HCT116 (cell line): Measurements from ENCODE around the gene ELFN2. TPM values are rescaled to one million over a fixed set of nuclear protein-coding genes. Genes with fewer than 3 reads are reported as not detected.

Experiments used
- ATAC-seq: fragments of 200-7000 bp; cut with Tn5 transposase; 2 replicates; pipeline ENCODE4 v1.9.1; 2020; ENCODE audit warnings: mild to moderate bottlenecking, moderate library complexity
- BruUV-seq: library from RNA; stranded (reverse); fragments of 400-500 nt; replicated peaks from 2 replicates; lab custom pipeline; 2021; lab: Mats Ljungman, UMichigan
- CTCF ChIA-PET: fragments of 300-600 bp; sonication (Branson Sonifier 250); formaldehyde crosslinking; loops from one replicate; lab custom pipeline; 2021; ENCODE audit warnings: antibody characterized with exemption; lab: Charles Lee
- POLR2A ChIA-PET: fragments of 300-600, 350-600 bp; sonication (Branson Sonifier 250); formaldehyde crosslinking; loops from one replicate; lab custom pipeline; 2021; ENCODE audit warnings: antibody characterized with exemption; lab: Charles Lee
- RAD21 ChIA-PET, 2 experiments: fragments of 300-600 bp; sonication (Branson Sonifier 250); formaldehyde crosslinking; loops; one replicate each; lab custom pipeline; 2023; ENCODE audit warnings: low total read pairs in 2 of 2; ENCODE audit not compliant: uncharacterized antibody in 2 of 2, unreplicated experiment in 2 of 2, low non-redundant PET in 1 of 2; lab: Charles Lee
- DNase-seq: peaks from one replicate; pipeline ENCODE4 v3.0.0-alpha.2; 2010; ENCODE audit warnings: low read depth, low spot score
- H2AFZ ChIP-seq: fragments of 200-600 bp; shearing (Covaris generic), sonication (generic); 2 replicates; pipeline ENCODE4 v1.6.1; 2017; ENCODE audit warnings: low read depth, mixed run types, mixed read lengths, antibody characterized with exemption, low read length; ENCODE audit not compliant: poor library complexity, severe bottlenecking
- H3K27ac ChIP-seq: 2 replicates; pipeline ENCODE4 v1.5.1; 2012; ENCODE audit warnings: low read depth, low read length
- H3K27me3 ChIP-seq: fragments of 200-600 bp; sonication (generic); 2 replicates; pipeline ENCODE4 v1.6.1; 2016; ENCODE audit warnings: mixed run types, low read length, mixed read lengths; ENCODE audit not compliant: insufficient read depth
- H3K36me3 ChIP-seq, 2 experiments: fragments of 200-500 bp in 1 of 2; fragments of 200-600 bp in 1 of 2; sonication (Bioruptor generic) in 1 of 2; sonication (generic) in 1 of 2; 2 replicates each; pipeline versions ENCODE4 v1.5.1 to v1.6.1; 2014 to 2016; ENCODE audit warnings: low read length in 2 of 2, inconsistent platforms in 1 of 2, mixed read lengths in 1 of 2, mixed run types in 1 of 2; ENCODE audit not compliant: insufficient read depth in 2 of 2, control insufficient read depth in 1 of 2
- H3K4me1 ChIP-seq, 2 experiments: fragments of 200-600 bp in 1 of 2; sonication (generic) in 1 of 2; 2 replicates each; pipeline versions ENCODE4 v1.5.1 to v1.6.1; 2012 to 2017; ENCODE audit warnings: low read length in 2 of 2, inconsistent platforms in 1 of 2, mild to moderate bottlenecking in 1 of 2, mixed read lengths in 1 of 2, mixed run types in 1 of 2, moderate library complexity in 1 of 2; ENCODE audit not compliant: insufficient read depth in 2 of 2, control insufficient read depth in 1 of 2
- H3K4me2 ChIP-seq: fragments of 200-600 bp; sonication (generic); 2 replicates; pipeline ENCODE4 v1.6.1; 2017; ENCODE audit warnings: mixed run types, low read length, mixed read lengths
- H3K4me3 ChIP-seq, 2 experiments: fragments of 200-600 bp in 1 of 2; sonication (generic) in 1 of 2; replicated peaks in 1 of 2; 2 replicates each; pipeline ENCODE4 v1.5.1; 2011 to 2016; ENCODE audit warnings: low read length in 2 of 2, control low read depth in 1 of 2, low read depth in 1 of 2, mild to moderate bottlenecking in 1 of 2, mixed read lengths in 1 of 2, mixed run types in 1 of 2
- H3K79me2 ChIP-seq: fragments of 200-600 bp; sonication (generic); 2 replicates; pipeline ENCODE4 v1.6.1; 2017; ENCODE audit warnings: mild to moderate bottlenecking, mixed run types, low read length, moderate library complexity, mixed read lengths; ENCODE audit not compliant: insufficient read depth
- H3K9ac ChIP-seq: fragments of 200-600 bp; sonication (generic); 2 replicates; pipeline ENCODE4 v1.6.1; 2016; ENCODE audit warnings: low read length, mixed read lengths
- H3K9me2 ChIP-seq: fragments of 200-600 bp; sonication (generic), shearing (Covaris generic); 2 replicates; pipeline ENCODE4 v1.6.1; 2017; ENCODE audit warnings: mixed run types, mild to moderate bottlenecking, moderate library complexity; ENCODE audit not compliant: insufficient read depth
- H3K9me3 ChIP-seq, 2 experiments: fragments of 200-500 bp in 1 of 2; fragments of 200-600 bp in 1 of 2; sonication (Bioruptor generic) in 1 of 2; sonication (generic) in 1 of 2; 2 replicates each; pipeline ENCODE4 v1.6.1; 2014 to 2017; ENCODE audit warnings: low read length in 2 of 2, mixed read lengths in 2 of 2, inconsistent platforms in 1 of 2, low read depth in 1 of 2, mild to moderate bottlenecking in 1 of 2, mixed run types in 1 of 2, moderate library complexity in 1 of 2; ENCODE audit not compliant: control insufficient read depth in 1 of 2, insufficient read depth in 1 of 2
- H4K20me1 ChIP-seq: fragments of 200-600 bp; sonication (generic), shearing (Covaris generic); 2 replicates; pipeline ENCODE4 v1.6.1; 2017; ENCODE audit warnings: mixed run types, mild to moderate bottlenecking, moderate library complexity; ENCODE audit not compliant: insufficient read depth
- ATF3 ChIP-seq: IDR thresholded peaks from 2 replicates; pipeline ENCODE4 v1.6.1; 2012
- CEBPB ChIP-seq: IDR thresholded peaks from 2 replicates; pipeline ENCODE4 v1.6.1; 2012; ENCODE audit warnings: low read depth
- CTCF ChIP-seq, 3 experiments: fragments of 200-600 bp in 1 of 3; sonication (generic) in 1 of 3; IDR thresholded peaks in 2 of 3; conservative IDR thresholded peaks in 1 of 3; 2 replicates each; pipeline ENCODE4 v1.5.1; 2012 to 2017; ENCODE audit warnings: low read depth in 2 of 3, low read length in 2 of 3, antibody characterized with exemption in 1 of 3, borderline replicate concordance in 1 of 3, control low read depth in 1 of 3, mild to moderate bottlenecking in 1 of 3, mixed read lengths in 1 of 3, mixed run types in 1 of 3, moderate library complexity in 1 of 3; ENCODE audit not compliant: insufficient read depth in 1 of 3
- EZH2 ChIP-seq: fragments of 200-600 bp; sonication (generic); IDR thresholded peaks from 2 replicates; pipeline ENCODE4 v1.6.1; 2017; ENCODE audit warnings: antibody characterized with exemption, mixed run types
- EZH2phosphoT487 ChIP-seq: fragments of 200-600 bp; IDR thresholded peaks from 2 replicates; pipeline ENCODE4 v1.6.1; 2018; ENCODE audit warnings: antibody characterized with exemption, borderline replicate concordance
- FOSL1 ChIP-seq: IDR thresholded peaks from 2 replicates; pipeline ENCODE4 v1.6.1; 2012; ENCODE audit warnings: low read depth
- JUND ChIP-seq: IDR thresholded peaks from 2 replicates; pipeline ENCODE4 v1.6.1; 2012
- POLR2AphosphoS5 ChIP-seq: IDR thresholded peaks from 2 replicates; pipeline ENCODE4 v1.6.1; 2011; ENCODE audit warnings: mild to moderate bottlenecking, low read depth, low read length, moderate library complexity
- RAD21 ChIP-seq: IDR thresholded peaks from 2 replicates; pipeline ENCODE4 v1.6.1; 2012; ENCODE audit warnings: low read depth, mild to moderate bottlenecking
- REST ChIP-seq: IDR thresholded peaks from 2 replicates; pipeline ENCODE4 v1.6.1; 2012; ENCODE audit warnings: low read depth
- SP1 ChIP-seq: IDR thresholded peaks from 2 replicates; pipeline ENCODE4 v1.6.1; 2012; ENCODE audit warnings: low read depth
- intact Hi-C: fragments of 100-400 bp; cut with micrococcal nuclease; formaldehyde crosslinking; loops from 2 replicates; pipeline ENCODE4 v1.10.0; 2022
- total RNA-seq: library from RNA; stranded (reverse); gene quantifications from one replicate; pipeline ENCODE4 v1.2.1, GENCODE V29; 2021; ENCODE audit not compliant: unreplicated experiment

Gene ELFN2
- total RNA-seq, 1 experiment from 2014 or later, result 45.4 TPM

GRCh38 chr22:37426706-37427134 is 559 bp downstream of the ELFN2 start:
- H3K36me3 ChIP-seq, result no peaks in the 10 kb centered on the region; a peak in 1 of 4 replicates
- no peaks in the 10 kb centered on the region for H3K9me3 ChIP-seq
- RAD21 ChIA-PET, result no interaction called here
- intact Hi-C loops, result no loop called here
- peak overlapping the region; percentile 25 for H2AFZ ChIP-seq
- DNase-seq (no peak), ATAC-seq (0 out of 2 replicates have a peak, but pooled peaks have one; percentile 10)
- H3K9ac ChIP-seq, result peak overlapping the region; percentile 85
- H3K9me2 ChIP-seq, result no peaks in the 10 kb centered on the region
- no TSS peak for BruUV-seq
- TF ChIP-seq REST, result no peak
- no peak for TF ChIP-seq CTCF (IDR thresholded peaks at IDR 0.05 in 2 of 3, conservative IDR thresholded peaks at IDR 0.05 in 1 of 3; ENCODE audit: borderline replicate concordance in 1 of 3, insufficient read depth in 1 of 3, low read depth in 2 of 3, low read length in 2 of 3)
- no peak for TF ChIP-seq SP1
- no peak for TF ChIP-seq EZH2phosphoT487
- no peak for TF ChIP-seq POLR2AphosphoS5
- no peak for TF ChIP-seq ATF3
- no peak for TF ChIP-seq JUND
- no peak for TF ChIP-seq CEBPB
- TF ChIP-seq FOSL1, result no peak
- no peak for TF ChIP-seq RAD21
- TF ChIP-seq EZH2, result no peak
- CTCF ChIA-PET, result no interaction called here
- peak overlapping the region; percentile 95 for H3K27ac ChIP-seq
- H3K4me1 ChIP-seq, result peaks cover 32 to 73% of the 10 kb centered on the region in 2 experiments
- peak overlapping the region; percentile 93 for H3K4me2 ChIP-seq
- no peaks in the 10 kb centered on the region for H4K20me1 ChIP-seq
- no peaks in the 10 kb centered on the region for H3K27me3 ChIP-seq
- peaks cover 63% of the 10 kb centered on the region for H3K79me2 ChIP-seq
- peak overlapping the region; percentile 70 to 87 for H3K4me3 ChIP-seq
- POLR2A ChIA-PET, result no interaction called here
